HUES6 (cell line): Measurements from ENCODE around the gene RBPMS2.

Experiments used
- H3K27ac ChIP-seq: 2 replicates; pipeline ENCODE4 v1.7.0; 2013; ENCODE audit warnings: low read depth, mild to moderate bottlenecking, low read length, inconsistent platforms
- H3K27me3 ChIP-seq: 2 replicates; pipeline ENCODE4 v1.6.1; 2013; ENCODE audit warnings: low read length; ENCODE audit not compliant: control insufficient read depth, insufficient read depth
- H3K36me3 ChIP-seq: 2 replicates; pipeline ENCODE4 v1.6.1; 2013; ENCODE audit warnings: low read length; ENCODE audit not compliant: control insufficient read depth, insufficient read depth
- H3K4me1 ChIP-seq: 2 replicates; pipeline ENCODE4 v1.6.1; 2013; ENCODE audit warnings: low read length; ENCODE audit not compliant: control insufficient read depth, insufficient read depth
- H3K4me3 ChIP-seq: 2 replicates; pipeline ENCODE4 v1.5.1; 2013; ENCODE audit warnings: low read depth, low read length
- H3K9ac ChIP-seq: one replicate; pipeline ENCODE4 v1.6.1; 2013; ENCODE audit warnings: mild to moderate bottlenecking, low read length
- H3K9me3 ChIP-seq: 2 replicates; pipeline ENCODE4 v1.6.1; 2013; ENCODE audit warnings: low read depth, low read length; ENCODE audit not compliant: control insufficient read depth, insufficient read depth

The RBPMS2 gene

GRCh38 chr15:64717735-64718495 lies 57.5 kb downstream of the RBPMS2 start:
- Histone ChIP-seq H3K36me3 (peaks cover 69% of the 10 kb centered on the region), H3K27me3 (no peaks in the 10 kb centered on the region), H3K27ac (no peak overlapping the region), H3K4me3 (no peak overlapping the region), H3K9me3 (no peaks in the 10 kb centered on the region), H3K9ac (no peak overlapping the region), H3K4me1 (no peaks in the 10 kb centered on the region)

- H3K9me3 ChIP-seq, result no peaks in the 10 kb centered on the region
- H3K9ac ChIP-seq, result no peak overlapping the region
- H3K4me3 ChIP-seq, result no peak overlapping the region
- H3K27me3 ChIP-seq, result no peaks in the 10 kb centered on the region
- no peak overlapping the region for H3K27ac ChIP-seq
- H3K4me1 ChIP-seq, result no peaks in the 10 kb centered on the region
- peaks cover 77% of the 10 kb centered on the region for H3K36me3 ChIP-seq
Observed at GRCh38 chr15:64717130-64717529, 58.3 kb downstream of the RBPMS2 start.

- no peaks in the 10 kb centered on the region for H3K9me3 ChIP-seq
- H3K9ac ChIP-seq, result no peak overlapping the region
- no peaks in the 10 kb centered on the region for H3K4me1 ChIP-seq
- H3K27me3 ChIP-seq, result no peaks in the 10 kb centered on the region
- no peak overlapping the region for H3K4me3 ChIP-seq
- no peak overlapping the region for H3K27ac ChIP-seq
- peaks cover 74% of the 10 kb centered on the region for H3K36me3 ChIP-seq
Observed at GRCh38 chr15:64716452-64716851, 58.9 kb downstream of the RBPMS2 start.

- Histone ChIP-seq H3K27me3 (no peaks in the 10 kb centered on the region), H3K27ac (no peak overlapping the region), H3K4me3 (no peak overlapping the region), H3K9ac (no peak overlapping the region), H3K36me3 (peaks cover 74% of the 10 kb centered on the region), H3K9me3 (no peaks in the 10 kb centered on the region), H3K4me1 (no peaks in the 10 kb centered on the region)
Observed at GRCh38 chr15:64713592-64713991, 61.8 kb downstream of the RBPMS2 start.

- Histone ChIP-seq H3K27ac (no peak overlapping the region), H3K9me3 (no peaks in the 10 kb centered on the region), H3K36me3 (peaks cover 68% of the 10 kb centered on the region), H3K27me3 (no peaks in the 10 kb centered on the region), H3K9ac (no peak overlapping the region), H3K4me1 (no peaks in the 10 kb centered on the region), H3K4me3 (no peak overlapping the region)
Observed at GRCh38 chr15:64712353-64712752, 63.0 kb downstream of the RBPMS2 start.

GRCh38 chr15:64710676-64711428 lies 64.5 kb downstream of the RBPMS2 start:
- peaks cover 55% of the 10 kb centered on the region for H3K36me3 ChIP-seq

GRCh38 chr15:64706011-64706911 lies 69.1 kb downstream of the RBPMS2 start:
- H3K36me3 ChIP-seq, result peaks cover 34% of the 10 kb centered on the region
- no peaks in the 10 kb centered on the region for H3K9me3 ChIP-seq
- H3K4me1 ChIP-seq, result peaks cover 16% of the 10 kb centered on the region
- no peak overlapping the region for H3K4me3 ChIP-seq
- H3K27me3 ChIP-seq, result no peaks in the 10 kb centered on the region
- H3K27ac ChIP-seq, result no peak overlapping the region
- no peak overlapping the region for H3K9ac ChIP-seq

More at GRCh38 chr15:64710676-64711428, 64.5 kb downstream of the RBPMS2 start:
- no peak overlapping the region for H3K4me3 ChIP-seq
- no peak overlapping the region for H3K9ac ChIP-seq
- H3K9me3 ChIP-seq, result no peaks in the 10 kb centered on the region
- no peaks in the 10 kb centered on the region for H3K27me3 ChIP-seq
- no peak overlapping the region for H3K27ac ChIP-seq
- H3K4me1 ChIP-seq, result no peaks in the 10 kb centered on the region

GRCh38 chr15:64705006-64705405 lies 70.4 kb downstream of the RBPMS2 start:
- H3K27ac ChIP-seq, result no peak overlapping the region
- H3K4me3 ChIP-seq, result no peak overlapping the region
- no peaks in the 10 kb centered on the region for H3K9me3 ChIP-seq
- H3K27me3 ChIP-seq, result no peaks in the 10 kb centered on the region
- H3K36me3 ChIP-seq, result peaks cover 32% of the 10 kb centered on the region
- H3K4me1 ChIP-seq, result peaks cover 26% of the 10 kb centered on the region
- no peak overlapping the region for H3K9ac ChIP-seq

GRCh38 chr15:64703632-64703959 lies 71.8 kb downstream of the RBPMS2 start:
- H3K27ac ChIP-seq, result peak overlapping the region; percentile 52; the same call in 1 of the 2 replicates
- H3K4me3 ChIP-seq, result peak overlapping the region; percentile 41
- no peaks in the 10 kb centered on the region for H3K9me3 ChIP-seq
- peaks cover 40% of the 10 kb centered on the region for H3K4me1 ChIP-seq
- H3K9ac ChIP-seq, result peak overlapping the region; percentile 47
- H3K36me3 ChIP-seq, result peaks cover 24% of the 10 kb centered on the region
- H3K27me3 ChIP-seq, result no peaks in the 10 kb centered on the region

- peak overlapping the region; percentile 89 for H3K27ac ChIP-seq
- no peaks in the 10 kb centered on the region for H3K9me3 ChIP-seq
- peak overlapping the region; percentile 85 for H3K4me3 ChIP-seq
- H3K36me3 ChIP-seq, result peaks cover 22% of the 10 kb centered on the region
- H3K27me3 ChIP-seq, result no peaks in the 10 kb centered on the region
- peaks cover 46% of the 10 kb centered on the region for H3K4me1 ChIP-seq
- H3K9ac ChIP-seq, result peak overlapping the region; percentile 83
Observed at GRCh38 chr15:64702816-64703631, 72.4 kb downstream of the RBPMS2 start.
